Testis (tissue), 2 donors: ENCODE data around the gene FAM20B.

Experiments used
- CTCF ChIP-seq, 3 experiments: fragments of 450-650 bp in 2 of 3; fragments of 200-600 bp in 1 of 3; sonication (generic) in 1 of 3; IDR thresholded peaks; one replicate each; pipeline ENCODE4 v1.5.1; 2016 to 2019; ENCODE audit warnings: antibody characterized with exemption in 3 of 3, mild to moderate bottlenecking in 2 of 3, moderate library complexity in 1 of 3
- POLR2A ChIP-seq: fragments of 450-650 bp; IDR thresholded peaks from one replicate; pipeline ENCODE4 v1.6.1; 2017; ENCODE audit warnings: antibody characterized with exemption, mild to moderate bottlenecking, moderate library complexity

- TF ChIP-seq CTCF (IDR thresholded peaks at IDR 0.05): peak in 1 of 3 experiments; percentile 10
- TF ChIP-seq POLR2A: no peak
Measured at GRCh38 chr1:179025975-179026812, 500 bp downstream of the FAM20B start.
